Stimulated activated naive B cell treated with anti-CD40 and anti-IgM and Interleukin-4, amounts not matched to agents 10 μg/mL and 1 μg/mL and 100 μg/mL, for 72 hours (primary cell): ENCODE data around the gene RAP1A.

Source experiments
- ATAC-seq, 2 donors: fragments of 150-1000 bp; cut with Tn5 transposase; replicated peaks; 2 replicates each; pipeline ENCODE4 v1.10.0; 2021; ENCODE audit warnings: moderate library complexity in 1 of 2
- DNase-seq: peaks from one replicate; pipeline ENCODE4 v3.0.0; 2021
- H3K27ac Mint-ChIP-seq: one replicate; pipeline ENCODE4 v1.8.0; 2022; ENCODE audit warnings: mild to moderate bottlenecking, mixed read lengths
- H3K27me3 Mint-ChIP-seq, 2 donors: one replicate each; pipeline ENCODE4 v1.8.0; 2022; ENCODE audit warnings: mixed read lengths in 2 of 2
- H3K36me3 Mint-ChIP-seq, 2 donors: one replicate each; pipeline ENCODE4 v1.8.0; 2022; ENCODE audit warnings: mixed read lengths in 2 of 2, mild to moderate bottlenecking in 1 of 2
- H3K4me1 Mint-ChIP-seq, 2 donors: one replicate each; pipeline ENCODE4 v1.8.0; 2022; ENCODE audit warnings: mixed read lengths in 2 of 2, mild to moderate bottlenecking in 1 of 2
- H3K4me3 Mint-ChIP-seq, 2 donors: one replicate each; pipeline ENCODE4 v1.8.0; 2022; ENCODE audit warnings: mild to moderate bottlenecking in 2 of 2, mixed read lengths in 2 of 2, moderate library complexity in 1 of 2
- H3K9me3 Mint-ChIP-seq, 2 donors: one replicate each; pipeline ENCODE4 v1.8.0; 2022; ENCODE audit warnings: mixed read lengths in 2 of 2, mild to moderate bottlenecking in 1 of 2

Gene RAP1A

DNA sequence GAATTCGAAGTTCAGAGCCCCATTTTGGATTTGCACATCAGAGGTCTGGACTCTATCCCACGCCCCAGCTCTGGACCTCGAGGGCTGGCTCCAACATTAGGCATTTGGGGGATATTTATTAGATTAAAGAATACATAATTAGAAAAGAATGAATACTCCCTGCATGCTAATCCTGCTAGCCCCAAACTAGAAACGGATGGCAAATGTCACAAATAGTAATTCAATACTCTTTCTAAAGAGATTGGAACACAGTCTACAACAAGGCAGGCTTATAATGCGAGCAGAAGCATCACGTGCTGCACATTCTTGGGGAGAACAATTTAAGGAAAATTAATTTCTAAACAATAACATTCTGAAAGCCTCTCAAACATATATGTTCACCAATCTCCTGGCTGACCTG, 27.7 kb upstream of the RAP1A start:
- ATAC-seq (no peak), DNase-seq (no peak)
- peaks cover 5 to 10% of the 10 kb centered on the region in 2 donors for H3K36me3 Mint-ChIP-seq
- peaks cover 3 to 4% of the 10 kb centered on the region in 2 donors for H3K9me3 Mint-ChIP-seq
- H3K4me3 Mint-ChIP-seq = no peak overlapping the region
- no peaks in the 10 kb centered on the region for H3K27me3 Mint-ChIP-seq
- H3K4me1 Mint-ChIP-seq = peaks cover 34 to 63% of the 10 kb centered on the region in 2 donors
- peak overlapping the region; percentile 93 for H3K27ac Mint-ChIP-seq

DNA sequence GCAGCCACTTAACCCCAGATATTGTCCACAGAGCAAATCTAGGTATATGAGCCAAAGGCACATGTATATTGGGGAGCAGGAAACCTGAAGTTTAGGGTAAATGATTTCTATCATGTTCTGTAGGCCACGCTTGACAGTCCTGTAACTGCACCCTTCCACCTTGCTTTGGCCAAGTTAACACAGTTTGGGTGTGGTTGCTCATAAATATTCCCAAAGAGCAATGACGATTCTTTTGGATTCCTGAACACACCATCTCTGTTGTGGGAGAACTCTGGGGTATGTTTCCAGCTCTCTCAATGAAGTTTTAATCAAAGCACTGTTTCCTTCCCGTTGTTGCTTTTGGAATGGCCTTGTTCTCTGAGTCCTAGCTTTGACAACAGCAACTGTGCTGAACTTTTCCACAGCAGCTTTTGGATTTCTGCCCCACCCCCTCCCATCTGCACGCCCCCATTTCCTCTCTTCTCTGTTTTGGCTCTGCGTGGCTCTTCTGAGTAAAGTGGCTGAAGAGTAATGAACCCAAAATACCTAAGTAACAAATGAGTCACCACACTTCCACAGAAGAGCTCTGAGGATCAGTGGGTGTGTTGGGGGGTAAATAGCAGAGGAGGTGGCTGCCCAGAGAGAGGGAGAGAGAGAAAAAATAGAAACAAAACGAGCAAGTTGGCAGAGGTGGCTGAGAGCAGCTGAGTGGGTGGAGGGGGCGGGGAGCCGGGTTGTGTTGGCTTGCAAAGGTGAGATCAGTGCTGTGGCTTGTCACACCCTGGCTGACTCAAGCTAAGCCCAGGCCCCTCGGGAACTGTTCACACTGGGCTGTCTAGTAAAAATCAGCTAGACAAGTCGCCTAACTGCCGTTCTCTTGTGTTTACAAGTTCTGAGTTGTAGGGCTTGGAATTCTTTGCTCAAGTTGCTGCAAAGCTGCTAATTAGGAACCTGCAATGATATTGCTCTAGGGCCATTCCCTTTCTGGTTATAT, 26.9 kb upstream of the RAP1A start:
- DNase-seq (peak; percentile 92), ATAC-seq (peak; percentile 91 to 93)
- Mint-ChIP-seq H3K4me3 (peak overlapping the region; percentile 36 to 54), H3K27ac (peak overlapping the region; percentile 93), H3K36me3 (peaks cover 5 to 10% of the 10 kb centered on the region in 2 donors), H3K9me3 (peaks cover 3 to 4% of the 10 kb centered on the region in 2 donors), H3K4me1 (peaks cover 38 to 71% of the 10 kb centered on the region in 2 donors), H3K27me3 (no peaks in the 10 kb centered on the region)

DNA sequence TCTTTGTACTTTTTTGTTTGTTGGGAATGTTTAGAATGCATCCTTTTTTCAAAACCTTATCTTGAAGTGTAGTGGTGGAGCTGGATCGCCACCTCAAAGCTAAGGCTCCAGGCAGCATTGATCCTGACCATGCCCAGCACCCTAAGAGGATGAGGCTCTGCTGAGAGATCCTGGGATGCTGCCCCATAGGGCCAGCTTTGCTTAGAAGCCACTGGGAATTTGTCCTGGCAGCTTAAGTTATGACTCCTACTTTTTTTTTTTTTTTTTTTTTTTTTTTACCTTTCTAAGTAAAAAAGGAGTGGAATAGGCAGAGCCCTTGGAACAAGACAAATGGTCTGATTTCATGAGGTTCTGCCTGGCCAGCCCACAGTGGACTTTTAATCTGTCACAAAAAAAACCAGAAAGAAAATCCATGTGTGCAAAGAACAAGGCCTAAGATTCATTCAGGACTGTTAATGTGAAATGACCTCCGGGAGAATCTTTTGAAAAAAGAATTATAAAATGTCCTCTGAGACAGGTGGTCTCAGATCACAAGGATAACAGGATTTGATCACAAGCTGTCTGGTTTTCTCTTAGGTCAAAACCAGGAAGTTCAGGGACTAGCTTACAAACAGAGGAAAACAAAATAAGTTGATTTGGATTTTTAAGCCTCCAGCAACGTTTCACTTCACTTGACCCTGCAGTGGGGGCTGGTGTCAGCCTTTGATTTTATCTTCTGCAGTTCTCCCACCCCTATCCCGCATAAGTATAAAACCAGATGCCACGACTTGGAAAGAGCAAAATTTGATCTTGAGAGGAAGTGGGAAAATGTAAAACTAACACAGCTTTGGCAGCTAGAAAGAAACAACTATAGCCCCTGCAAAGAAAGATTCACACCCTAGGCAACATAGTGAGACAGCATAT, 25.9 kb upstream of the RAP1A start:
- Mint-ChIP-seq H3K9me3 (peaks cover 3 to 4% of the 10 kb centered on the region in 2 donors), H3K27ac (peak overlapping the region; percentile 93), H3K4me1 (peaks cover 42 to 81% of the 10 kb centered on the region in 2 donors), H3K27me3 (no peaks in the 10 kb centered on the region), H3K4me3 (peak overlapping the region; percentile 36 to 54), H3K36me3 (peaks cover 5 to 14% of the 10 kb centered on the region in 2 donors)
- no peak for ATAC-seq
- DNase-seq = no peak

DNA sequence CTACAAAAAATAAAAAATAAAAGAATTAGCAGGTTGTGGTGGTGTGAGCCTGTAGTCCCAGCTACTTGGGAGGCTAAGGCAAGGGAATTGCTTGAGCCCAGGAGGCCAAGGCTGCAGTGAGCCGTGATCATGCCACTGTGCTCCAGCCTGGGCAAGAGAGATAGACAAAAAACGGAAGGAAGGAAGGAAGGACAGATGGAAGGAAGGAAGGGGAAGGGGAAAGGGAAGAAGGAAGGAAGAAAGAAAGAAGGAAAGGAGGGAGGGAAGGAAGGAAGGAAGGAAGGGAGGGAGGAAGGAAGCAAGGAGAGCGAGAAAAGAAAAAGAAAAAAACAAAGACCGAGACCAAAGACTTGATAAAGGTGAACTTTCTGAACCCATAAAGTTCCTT, 25.3 kb upstream of the RAP1A start:
- peaks cover 8 to 16% of the 10 kb centered on the region in 2 donors for H3K36me3 Mint-ChIP-seq

GRCh38 chr1:111595807-111596206, 23.8 kb upstream of the RAP1A start:
- H3K36me3 Mint-ChIP-seq = peaks cover 20 to 30% of the 10 kb centered on the region in 2 donors
- H3K4me1 Mint-ChIP-seq = peaks cover 53 to 90% of the 10 kb centered on the region in 2 donors
- H3K27me3 Mint-ChIP-seq = no peaks in the 10 kb centered on the region
- DNase-seq (no peak), ATAC-seq (no peak)
- H3K27ac Mint-ChIP-seq = peak overlapping the region; percentile 90
- no peak overlapping the region for H3K4me3 Mint-ChIP-seq
- peaks cover 4 to 5% of the 10 kb centered on the region in 2 donors for H3K9me3 Mint-ChIP-seq

More for the DNA sequence above, 25.3 kb upstream of the RAP1A start:
- ATAC-seq (no peak), DNase-seq (no peak)
- H3K4me3 Mint-ChIP-seq = peak overlapping the region in 1 of 2 donors; percentile 58
- peaks cover 42 to 84% of the 10 kb centered on the region in 2 donors for H3K4me1 Mint-ChIP-seq
- no peaks in the 10 kb centered on the region for H3K27me3 Mint-ChIP-seq
- H3K27ac Mint-ChIP-seq = peak overlapping the region; percentile 93
- H3K9me3 Mint-ChIP-seq = peaks cover 3 to 4% of the 10 kb centered on the region in 2 donors

DNA sequence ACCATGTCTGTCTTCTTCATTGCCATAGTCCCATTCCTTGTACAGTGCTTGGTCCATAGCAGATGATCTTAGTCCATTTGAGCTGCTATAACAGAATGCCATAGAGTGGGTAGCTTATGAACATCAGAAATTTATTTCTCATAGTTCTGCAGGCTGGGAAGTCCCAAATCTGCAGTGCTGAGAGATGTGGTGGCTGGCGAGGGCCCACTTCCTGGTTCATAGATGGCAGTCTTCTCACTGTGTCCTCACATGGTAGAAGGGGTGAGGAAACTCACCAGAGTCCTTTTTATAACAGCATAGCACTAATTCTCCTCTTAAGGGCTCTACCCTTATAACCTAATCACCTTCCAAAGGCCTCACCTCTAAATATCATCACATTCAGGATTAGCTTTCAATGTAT, 23.1 kb upstream of the RAP1A start:
- peak overlapping the region; percentile 90 for H3K27ac Mint-ChIP-seq
- peaks cover 56 to 90% of the 10 kb centered on the region in 2 donors for H3K4me1 Mint-ChIP-seq
- H3K4me3 Mint-ChIP-seq = peak overlapping the region in 1 of 2 donors; percentile 6
- peaks cover 22 to 33% of the 10 kb centered on the region in 2 donors for H3K36me3 Mint-ChIP-seq
- no peaks in the 10 kb centered on the region for H3K27me3 Mint-ChIP-seq
- DNase-seq (peak; percentile 69), ATAC-seq (peak; percentile 24 to 32)
- peaks cover 4 to 5% of the 10 kb centered on the region in 2 donors for H3K9me3 Mint-ChIP-seq

DNA sequence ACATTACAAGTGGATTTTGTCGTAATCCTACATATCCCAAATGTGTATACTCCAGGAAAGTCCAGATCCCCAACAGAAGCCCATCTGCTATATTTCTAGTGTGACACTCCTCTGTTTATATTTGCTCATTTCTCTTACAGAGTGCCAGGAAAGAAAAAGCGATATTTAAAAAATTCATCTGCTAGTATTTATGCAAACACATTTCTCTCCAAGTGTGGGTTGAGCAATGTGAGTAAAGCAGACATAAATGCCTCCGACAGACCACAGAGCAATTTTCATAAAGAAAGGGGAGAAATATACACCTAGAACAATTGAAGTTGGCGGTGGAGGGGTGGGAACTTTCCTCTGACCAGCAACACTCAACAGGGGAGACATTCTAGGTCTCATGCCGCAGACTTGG, 22.2 kb upstream of the RAP1A start:
- Mint-ChIP-seq H3K4me1 (peaks cover 57 to 90% of the 10 kb centered on the region in 2 donors), H3K4me3 (no peak overlapping the region), H3K9me3 (peaks cover 4 to 5% of the 10 kb centered on the region in 2 donors), H3K36me3 (peaks cover 22 to 33% of the 10 kb centered on the region in 2 donors), H3K27ac (peak overlapping the region; percentile 90), H3K27me3 (no peaks in the 10 kb centered on the region)
- ATAC-seq (no peak), DNase-seq (no peak)

GRCh38 chr1:111598544-111598943, 21.0 kb upstream of the RAP1A start:
- peaks cover 4 to 5% of the 10 kb centered on the region in 2 donors for H3K9me3 Mint-ChIP-seq
- DNase-seq = no peak
- H3K27ac Mint-ChIP-seq = peak overlapping the region; percentile 90

DNA sequence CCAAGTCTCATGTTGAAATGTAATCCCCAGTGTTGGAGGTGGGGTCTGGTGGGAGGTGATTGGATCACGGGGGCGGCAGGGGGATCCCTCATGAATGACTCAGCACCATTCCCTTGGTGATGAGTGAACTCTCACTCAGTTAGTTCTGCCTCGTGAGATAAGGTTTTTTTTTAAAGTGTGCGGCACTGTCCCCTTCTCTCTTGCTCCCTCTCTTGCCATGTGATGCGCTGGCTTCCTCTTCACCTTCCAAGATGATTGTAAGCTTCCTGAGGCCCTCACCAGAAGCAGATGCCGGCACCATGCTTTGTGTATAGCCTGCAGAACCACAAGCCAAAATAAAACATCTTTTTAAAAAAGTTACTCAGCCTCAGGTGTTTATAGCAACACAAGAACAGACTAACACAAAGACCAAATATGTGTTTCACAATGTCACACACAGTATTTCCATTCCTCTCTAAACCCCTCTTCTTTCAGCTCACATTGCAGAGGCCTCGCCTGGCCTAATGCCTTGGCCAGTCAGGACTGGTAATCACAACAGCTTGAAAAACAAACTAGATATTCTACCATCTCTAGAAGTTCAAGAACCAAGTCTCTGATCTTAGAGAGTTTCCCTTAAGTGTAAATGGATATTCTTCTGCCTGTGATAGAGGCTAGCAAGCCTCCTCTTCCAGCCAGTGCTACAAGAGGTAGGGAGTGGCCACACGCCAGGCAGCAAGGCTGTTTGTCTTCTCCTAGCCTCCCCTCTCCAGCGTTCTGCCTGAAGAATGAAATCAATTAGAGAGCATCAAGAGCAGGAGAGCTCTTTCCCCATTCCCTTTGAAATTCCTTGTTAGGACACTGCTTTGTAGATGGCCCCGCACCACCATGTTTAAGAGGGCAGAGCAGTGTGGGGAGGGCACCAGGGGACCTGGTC, 19.6 kb upstream of the RAP1A start:
- Mint-ChIP-seq H3K27me3 (no peaks in the 10 kb centered on the region), H3K36me3 (peaks cover 28 to 35% of the 10 kb centered on the region in 2 donors), H3K27ac (peak overlapping the region; percentile 100), H3K4me1 (peaks cover 66 to 95% of the 10 kb centered on the region in 2 donors), H3K9me3 (peaks cover 0 to 3% of the 10 kb centered on the region in 2 donors), H3K4me3 (peak overlapping the region; percentile 40 to 60)
- DNase-seq (no peak), ATAC-seq (peak; percentile 3 to 11)

More at GRCh38 chr1:111598544-111598943, 21.0 kb upstream of the RAP1A start:
- Mint-ChIP-seq H3K4me1 (peaks cover 61 to 93% of the 10 kb centered on the region in 2 donors), H3K36me3 (peaks cover 23 to 33% of the 10 kb centered on the region in 2 donors), H3K27me3 (no peaks in the 10 kb centered on the region), H3K4me3 (no peak overlapping the region)
- ATAC-seq = no peak

- Mint-ChIP-seq H3K4me3 (peak overlapping the region; percentile 78 to 89), H3K36me3 (peaks cover 31 to 39% of the 10 kb centered on the region in 2 donors), H3K27me3 (no peaks in the 10 kb centered on the region), H3K27ac (peak overlapping the region; percentile 100), H3K4me1 (peaks cover 65 to 94% of the 10 kb centered on the region in 2 donors), H3K9me3 (peaks cover 0 to 3% of the 10 kb centered on the region in 2 donors)
- peak; percentile 83 to 86 for ATAC-seq
- DNase-seq = peak; percentile 82
Observed at GRCh38 chr1:111600886-111601386, 18.7 kb upstream of the RAP1A start.

DNA sequence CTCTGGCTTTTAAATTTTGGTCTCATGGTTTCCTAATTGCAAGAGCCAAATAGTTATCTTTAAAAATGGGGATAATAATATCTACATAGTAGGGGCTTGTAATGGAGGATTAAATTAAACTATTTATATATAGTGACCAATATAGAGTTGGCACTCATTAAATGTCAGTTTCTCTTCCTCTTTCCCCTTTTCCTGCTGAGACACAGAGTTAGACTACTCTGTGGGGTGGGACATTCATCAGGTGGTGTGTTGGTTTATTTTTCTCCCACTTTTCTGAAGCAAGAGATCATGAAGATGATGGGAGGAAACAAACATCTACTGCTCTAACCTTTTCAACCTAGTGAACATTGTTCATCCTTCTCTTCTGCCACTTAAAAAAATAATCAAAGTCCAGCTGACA, 17.3 kb upstream of the RAP1A start:
- H3K36me3 Mint-ChIP-seq = peaks cover 31 to 42% of the 10 kb centered on the region in 2 donors
- peak overlapping the region; percentile 100 for H3K27ac Mint-ChIP-seq

DNA sequence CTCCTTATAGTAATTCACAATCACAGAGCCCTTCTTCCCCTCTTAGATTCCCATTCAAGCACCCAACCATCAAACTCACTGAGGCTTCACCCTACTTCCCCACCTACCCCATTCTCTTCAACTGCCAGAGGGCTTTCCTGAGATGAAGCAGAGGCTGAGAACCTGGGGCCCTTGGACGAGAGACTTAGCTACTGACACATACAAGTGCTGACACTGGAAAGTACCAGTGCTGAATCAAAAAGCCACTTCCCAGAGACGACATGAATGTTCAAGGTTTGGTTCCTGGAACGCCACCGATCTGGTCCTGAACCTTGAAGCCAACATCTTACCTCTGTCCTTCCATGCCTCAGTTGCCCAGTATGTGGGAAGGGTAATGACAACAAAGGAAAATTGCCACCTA, 16.6 kb upstream of the RAP1A start:
- ATAC-seq = peak; percentile 10 to 28
- H3K27ac Mint-ChIP-seq = peak overlapping the region; percentile 100
- DNase-seq = no peak
- peak overlapping the region; percentile 66 to 78 for H3K4me3 Mint-ChIP-seq
- H3K27me3 Mint-ChIP-seq = no peaks in the 10 kb centered on the region
- peaks cover 57 to 80% of the 10 kb centered on the region in 2 donors for H3K4me1 Mint-ChIP-seq
- H3K36me3 Mint-ChIP-seq = peaks cover 31 to 42% of the 10 kb centered on the region in 2 donors
- peaks cover 0 to 3% of the 10 kb centered on the region in 2 donors for H3K9me3 Mint-ChIP-seq

More for the DNA sequence above, 17.3 kb upstream of the RAP1A start:
- Mint-ChIP-seq H3K4me1 (peaks cover 60 to 87% of the 10 kb centered on the region in 2 donors), H3K9me3 (peaks cover 0 to 3% of the 10 kb centered on the region in 2 donors), H3K4me3 (peak overlapping the region; percentile 66 to 78), H3K27me3 (no peaks in the 10 kb centered on the region)
- peak; percentile 48 to 55 for ATAC-seq
- no peak for DNase-seq

- Mint-ChIP-seq H3K27me3 (no peaks in the 10 kb centered on the region), H3K9me3 (peaks cover 0 to 3% of the 10 kb centered on the region in 2 donors), H3K4me3 (peak overlapping the region; percentile 5 to 56), H3K4me1 (peaks cover 54 to 72% of the 10 kb centered on the region in 2 donors), H3K36me3 (peaks cover 31 to 43% of the 10 kb centered on the region in 2 donors), H3K27ac (peak overlapping the region; percentile 100)
- DNase-seq (no peak), ATAC-seq (peak; percentile 13 to 25)
Observed at GRCh38 chr1:111603979-111604378, 15.6 kb upstream of the RAP1A start.
